Measurements from ENCODE around the gene TNFRSF1B. TPM values are rescaled to one million over a fixed set of nuclear protein-coding genes. Genes with fewer than 3 reads are reported as not detected.

Gene TNFRSF1B
- total RNA-seq, 1 donor from 2014 or later: 10.7 TPM

- DNase-seq: peak; percentile 54
Observed at GRCh38 chr1:12142141-12142823, 24.5 kb upstream of the TNFRSF1B start.

GRCh38 chr1:12142891-12143630 lies 23.7 kb upstream of the TNFRSF1B start:
- no peak for DNase-seq

GRCh38 chr1:12143631-12144155 lies 23.1 kb upstream of the TNFRSF1B start:
- peak; percentile 57 for DNase-seq

- DNase-seq: no peak
Observed at GRCh38 chr1:12144236-12144635, 22.6 kb upstream of the TNFRSF1B start.

- no peak for DNase-seq
Observed at GRCh38 chr1:12144969-12145368, 21.8 kb upstream of the TNFRSF1B start.

- no peak for DNase-seq
Observed at GRCh38 chr1:12145616-12146342, 21.0 kb upstream of the TNFRSF1B start.

GRCh38 chr1:12146343-12147112 lies 20.3 kb upstream of the TNFRSF1B start:
- no peak for DNase-seq

GRCh38 chr1:12147201-12147701 lies 19.5 kb upstream of the TNFRSF1B start:
- DNase-seq: no peak

GRCh38 chr1:12148160-12148957 lies 18.4 kb upstream of the TNFRSF1B start:
- no peak for DNase-seq

- DNase-seq: no peak
Observed at GRCh38 chr1:12148958-12149790, 17.6 kb upstream of the TNFRSF1B start.

GRCh38 chr1:12149791-12150175 lies 17.0 kb upstream of the TNFRSF1B start:
- no peak for DNase-seq

- DNase-seq: no peak
Observed at GRCh38 chr1:12150456-12151200, 16.2 kb upstream of the TNFRSF1B start.

- DNase-seq: no peak
Observed at GRCh38 chr1:12151465-12151864, 15.3 kb upstream of the TNFRSF1B start.

GRCh38 chr1:12152113-12152891 lies 14.5 kb upstream of the TNFRSF1B start:
- DNase-seq: no peak

- DNase-seq: no peak
Observed at GRCh38 chr1:12153181-12153785, 13.5 kb upstream of the TNFRSF1B start.

- no peak for DNase-seq
Observed at GRCh38 chr1:12155328-12155727, 11.5 kb upstream of the TNFRSF1B start.

- no peak for DNase-seq
Observed at GRCh38 chr1:12157366-12158231, 9.2 kb upstream of the TNFRSF1B start.
